GM18867 (cell line): Measurements from ENCODE around the gene COL20A1.

Experiments
- ATAC-seq: cut with Tn5 transposase; IDR thresholded peaks from one replicate; pipeline ENCODE4 v1.9.1; 2021; ENCODE audit warnings: mild to moderate bottlenecking, moderate library complexity; ENCODE audit not compliant: unreplicated experiment

The COL20A1 gene

DNA sequence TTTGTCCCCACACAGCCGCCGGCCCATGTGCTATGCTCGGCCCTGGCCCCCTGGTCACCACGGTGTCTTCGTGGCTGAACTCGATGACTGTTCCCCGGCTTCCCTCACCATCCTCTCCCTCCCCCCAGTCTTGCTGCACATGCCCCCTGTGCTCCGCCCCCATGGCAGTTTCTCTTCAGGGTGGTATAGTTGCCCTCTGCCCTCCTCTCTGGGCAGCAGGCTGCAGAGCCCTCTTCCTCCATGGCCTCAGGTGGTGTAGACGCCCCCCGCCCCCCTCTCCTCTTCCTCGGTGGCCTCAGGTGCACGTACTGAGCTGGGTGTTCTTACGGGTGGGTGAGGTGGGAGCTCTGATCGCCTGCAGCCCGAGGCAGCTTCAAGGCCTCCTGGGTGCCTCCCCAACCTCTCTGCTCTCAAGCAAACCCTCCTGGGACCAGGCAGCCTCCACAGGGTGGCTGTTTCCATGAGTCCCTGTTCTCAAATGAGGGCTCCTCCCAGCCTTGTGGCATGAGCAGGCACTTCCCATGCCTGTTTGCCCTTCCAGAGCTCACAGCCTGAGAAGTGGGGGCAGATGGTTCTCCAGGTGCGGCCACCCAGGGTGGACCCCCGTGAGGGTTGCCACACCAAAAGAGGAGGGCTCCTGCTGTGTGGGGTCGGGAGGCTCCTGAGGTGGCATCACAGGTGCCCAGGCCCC is 24.8 kb downstream of the COL20A1 start:
- no peak for ATAC-seq

DNA sequence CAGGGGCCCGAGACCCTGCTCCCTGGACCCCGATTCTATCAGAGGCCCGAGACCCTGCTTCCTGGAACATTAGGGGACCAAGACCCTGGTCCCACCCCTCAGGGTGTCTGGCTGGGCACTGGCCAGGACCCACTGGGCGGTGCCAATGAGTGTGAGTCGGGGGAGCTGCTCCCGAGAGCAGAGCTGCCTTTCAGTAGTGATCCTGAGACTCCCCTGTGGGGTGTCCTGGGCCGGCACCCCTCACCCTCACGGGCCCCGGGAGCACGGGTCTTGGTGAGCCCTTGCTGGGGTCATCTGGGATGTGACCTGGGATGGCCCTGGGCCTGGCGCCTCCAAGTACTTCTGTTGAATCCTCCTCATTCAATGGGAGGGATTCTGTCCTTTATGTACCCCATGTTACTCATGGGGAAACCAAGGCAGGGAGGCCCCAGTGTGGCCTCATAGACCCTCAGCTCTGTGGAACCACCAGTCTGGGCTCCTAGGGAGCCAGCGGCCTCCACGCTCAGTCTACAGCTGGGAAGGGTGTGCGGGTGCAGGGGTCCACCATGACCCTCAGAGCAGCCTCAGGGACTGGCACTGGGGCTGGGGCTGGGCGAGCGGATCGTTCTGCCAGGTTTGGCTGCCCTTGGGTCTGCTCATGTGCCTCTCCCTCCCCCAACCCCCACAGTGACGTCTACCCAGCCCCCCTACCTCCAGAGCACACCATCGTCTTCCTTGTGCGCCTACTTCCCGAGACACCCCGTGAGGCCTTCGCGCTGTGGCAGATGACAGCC is 25.6 kb downstream of the COL20A1 start:
- ATAC-seq, result no peak

DNA sequence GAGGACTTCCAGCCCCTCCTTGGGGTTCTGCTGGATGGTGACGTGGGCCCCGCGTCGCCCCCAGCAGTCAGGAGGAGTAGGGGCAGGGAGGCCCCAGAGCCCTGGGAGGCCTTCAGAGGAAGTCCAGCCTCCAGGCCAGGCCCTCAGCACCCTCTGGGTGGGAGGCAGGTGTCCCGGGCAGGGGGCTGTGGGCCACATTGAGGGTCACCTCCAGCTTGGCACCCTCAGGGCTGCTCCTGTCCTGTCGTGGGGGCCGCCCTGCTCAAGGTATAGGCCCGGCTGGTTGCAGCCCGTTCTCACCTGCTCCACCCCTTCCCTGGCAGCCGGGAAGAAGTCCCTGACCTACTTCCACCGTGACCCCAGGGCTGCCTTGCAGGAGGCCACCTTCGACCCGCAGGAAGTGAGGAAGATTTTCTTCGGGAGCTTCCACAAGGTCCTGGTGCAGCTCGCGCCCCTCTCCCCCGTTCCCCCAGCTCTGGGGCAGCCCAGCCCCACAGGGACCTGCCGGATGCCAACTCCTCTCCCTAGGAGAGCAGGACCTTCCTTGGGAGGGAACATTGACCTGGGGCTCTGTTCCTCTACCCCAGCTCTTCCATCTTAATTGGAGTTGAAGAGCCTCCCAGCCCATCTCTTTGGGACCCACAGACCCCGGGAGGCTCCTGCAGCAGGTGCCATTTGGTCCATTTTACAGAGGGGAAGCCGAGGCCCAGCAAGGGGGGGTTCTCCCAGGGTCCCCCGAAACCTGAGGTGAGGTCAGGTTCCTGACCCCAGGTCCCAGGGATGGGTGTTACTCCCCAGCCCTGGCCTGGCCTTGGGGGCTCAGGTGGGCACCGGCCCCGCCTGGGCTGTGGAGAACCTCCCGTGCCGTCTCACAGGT is 26.4 kb downstream of the COL20A1 start:
- ATAC-seq, result no peak

DNA sequence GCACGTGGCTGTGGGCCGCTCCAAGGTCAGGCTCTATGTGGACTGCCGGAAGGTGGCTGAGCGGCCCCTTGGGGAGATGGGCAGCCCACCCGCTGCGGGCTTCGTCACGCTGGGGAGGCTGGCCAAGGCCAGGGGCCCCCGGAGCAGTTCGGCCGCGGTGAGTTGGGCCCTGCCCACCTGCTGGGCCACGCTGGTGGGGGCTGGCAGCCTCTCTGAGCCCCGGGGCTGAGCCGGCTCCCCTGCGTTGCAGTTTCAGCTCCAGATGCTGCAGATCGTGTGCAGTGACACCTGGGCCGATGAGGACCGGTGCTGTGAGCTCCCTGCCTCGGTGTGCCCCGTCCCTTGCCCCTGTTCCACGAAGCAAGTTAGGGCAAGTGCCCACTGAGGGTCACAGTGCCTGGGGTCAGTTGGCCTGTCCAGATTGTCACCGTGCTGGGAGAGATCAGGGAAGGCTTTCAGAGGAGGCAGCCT is 27.1 kb downstream of the COL20A1 start:
- no peak for ATAC-seq

DNA sequence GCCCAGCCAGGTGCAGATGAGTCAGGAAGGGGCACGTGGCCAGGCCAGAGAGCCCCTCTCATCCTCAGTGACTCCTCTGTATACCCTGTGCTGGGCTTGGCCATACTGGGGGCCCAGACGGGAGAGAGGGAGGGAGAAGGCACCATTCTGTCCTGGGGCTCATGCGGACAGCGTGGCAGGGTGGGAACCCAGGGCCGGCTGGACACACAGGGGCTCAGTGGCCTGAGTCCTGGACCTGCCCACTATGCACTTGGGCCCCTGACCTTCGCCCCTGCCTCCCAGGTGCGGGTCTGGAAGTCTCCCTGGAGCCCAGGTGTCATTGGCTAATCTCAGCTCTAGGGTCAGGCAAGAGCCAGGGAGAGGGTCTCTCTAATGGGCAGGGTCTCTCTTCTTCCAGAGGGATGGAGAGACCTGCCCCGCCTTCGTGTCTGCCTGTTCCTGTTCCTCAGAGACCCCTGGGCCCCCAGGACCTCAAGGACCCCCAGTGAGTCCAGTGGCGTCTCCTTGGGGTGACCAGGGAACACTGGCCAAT is 27.7 kb downstream of the COL20A1 start:
- no peak for ATAC-seq

DNA sequence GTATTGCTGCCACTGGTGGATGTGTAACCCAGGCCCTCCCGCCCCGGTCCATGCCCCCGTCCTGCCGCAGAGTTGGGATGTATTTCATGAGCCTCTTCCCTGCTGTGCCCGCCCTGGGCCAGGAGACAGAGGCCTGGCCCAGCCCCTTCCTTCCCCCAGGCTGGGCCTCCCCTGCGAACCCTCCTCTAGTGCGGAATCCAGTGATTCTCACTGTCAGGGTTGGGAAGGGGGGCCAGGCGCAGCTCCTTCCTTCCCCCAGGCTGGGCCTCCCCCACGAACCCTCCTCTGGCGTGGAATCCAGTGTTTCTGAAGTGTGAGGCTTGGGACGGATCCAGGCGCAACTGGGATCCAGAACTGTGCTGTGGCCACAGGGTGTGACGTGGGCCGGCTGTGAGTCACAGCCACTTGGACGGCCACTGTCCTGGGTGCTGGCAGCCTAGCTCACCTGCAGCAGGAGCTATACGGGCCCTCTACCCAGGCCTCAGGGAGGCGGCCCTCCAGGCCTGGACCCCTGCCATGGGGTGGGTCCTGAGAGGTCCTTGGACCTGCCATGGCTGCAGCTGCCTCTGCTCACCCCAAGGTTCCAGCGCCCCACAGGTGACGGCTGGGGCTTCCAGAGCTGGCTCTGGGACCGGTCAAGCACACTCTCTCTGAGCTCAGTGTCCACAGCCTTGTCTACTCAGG is 28.3 kb downstream of the COL20A1 start:
- ATAC-seq, result no peak

DNA sequence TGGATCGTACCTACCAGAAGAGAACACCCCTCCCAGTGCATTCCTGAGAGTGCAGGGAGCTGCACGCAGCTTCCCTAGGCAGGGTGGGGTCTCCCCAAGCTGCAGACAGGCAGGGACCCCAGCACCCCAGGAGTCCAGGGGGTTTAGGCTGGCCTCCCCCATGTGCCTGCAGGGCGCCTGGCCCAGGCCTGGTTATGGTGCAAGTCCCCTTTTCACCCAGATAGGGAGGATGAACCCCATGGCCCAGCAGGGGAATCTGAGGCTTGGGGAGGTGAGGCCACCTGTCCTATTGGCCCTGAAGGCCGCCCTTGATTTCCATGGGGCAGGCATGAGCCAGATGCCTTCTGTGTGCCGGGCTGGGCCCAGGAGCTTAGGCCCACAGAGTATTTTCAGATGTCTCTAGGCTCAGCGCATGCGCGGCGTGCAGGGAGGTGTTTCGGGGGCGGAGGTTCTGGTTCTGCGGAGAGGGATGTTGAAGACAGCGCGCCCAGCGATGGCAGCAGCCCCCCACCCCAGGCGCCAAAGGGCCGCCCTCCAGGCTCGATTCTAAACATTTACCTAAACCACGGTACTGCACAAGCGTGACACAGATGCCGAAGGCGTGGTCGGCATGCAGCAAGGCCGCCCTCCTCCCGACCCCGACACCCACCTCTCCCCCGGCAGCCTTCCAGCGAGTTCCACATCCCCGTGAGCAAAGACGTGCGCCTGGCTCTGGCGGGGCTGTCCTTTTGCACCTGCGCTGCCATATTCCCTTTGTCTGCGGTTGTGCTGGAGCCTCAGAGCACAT is 29.4 kb downstream of the COL20A1 start:
- ATAC-seq, result no peak

DNA sequence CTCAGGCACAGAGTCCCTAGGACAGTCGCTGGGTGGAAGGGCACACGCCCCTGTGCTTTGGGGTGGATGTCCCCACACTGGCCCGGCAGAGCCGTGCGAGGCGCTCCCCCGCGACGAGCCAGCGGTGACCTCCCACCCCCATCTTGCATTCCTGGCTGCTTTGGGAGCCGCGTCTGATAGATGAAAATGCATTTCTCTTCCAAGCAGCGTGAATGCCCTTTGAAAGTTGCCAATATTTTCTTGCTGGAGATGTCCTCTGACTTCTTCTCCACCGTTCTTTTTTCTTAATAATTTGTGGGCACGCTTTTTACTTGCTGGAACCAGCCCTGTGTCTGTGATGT is 29.9 kb downstream of the COL20A1 start:
- ATAC-seq, result no peak

DNA sequence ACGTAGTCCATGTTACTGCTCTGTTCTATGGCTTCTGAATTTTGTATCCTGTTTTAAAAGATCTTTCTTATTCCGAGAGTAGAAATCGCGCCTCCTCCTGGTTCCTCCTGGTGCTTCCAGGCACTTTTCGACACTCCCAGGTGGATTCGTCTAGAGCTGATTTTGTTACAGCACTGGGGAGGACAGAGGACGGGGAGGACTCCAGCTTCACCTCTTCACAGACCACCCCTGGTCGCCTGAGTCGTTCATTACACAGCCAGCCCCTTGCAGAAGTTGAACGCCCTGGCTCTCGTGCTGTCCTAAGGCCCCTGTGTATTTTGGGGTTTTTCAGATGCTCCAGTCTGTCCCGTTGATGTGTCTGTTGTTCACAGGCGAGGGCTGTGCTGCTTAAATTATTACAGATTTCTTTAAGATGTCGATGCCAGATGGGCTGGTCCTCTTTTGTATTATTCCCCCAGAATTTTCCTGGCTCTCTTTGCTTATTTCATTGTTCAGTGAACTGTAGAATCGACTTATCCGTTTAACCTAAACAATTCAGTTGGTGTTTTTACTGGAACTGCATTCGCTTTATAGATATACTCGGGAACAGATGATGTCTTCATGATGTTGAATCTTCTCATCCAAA is 30.5 kb downstream of the COL20A1 start:
- no peak for ATAC-seq

DNA sequence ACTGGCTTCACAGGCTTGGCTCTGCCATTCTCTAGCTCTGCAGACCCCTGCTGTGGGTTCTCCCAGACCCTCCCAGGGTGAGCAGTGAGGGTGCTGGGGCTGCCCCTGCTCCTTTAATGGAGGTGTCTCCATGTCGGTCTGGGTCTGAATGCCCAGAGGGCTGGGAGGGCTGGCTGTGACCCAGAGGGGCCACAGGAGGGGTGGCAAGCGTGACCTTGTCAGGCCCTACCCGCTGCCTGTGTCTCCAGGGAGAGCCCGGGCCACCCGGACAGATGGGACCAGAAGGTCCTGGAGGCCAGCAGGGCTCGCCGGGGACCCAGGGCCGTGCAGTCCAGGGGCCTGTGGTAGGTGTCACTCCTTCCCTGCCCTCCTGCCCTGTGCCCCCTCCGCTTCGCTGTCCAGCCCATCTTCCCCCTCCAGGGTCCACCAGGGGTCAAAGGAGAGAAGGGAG is 32.1 kb downstream of the COL20A1 start:
- ATAC-seq, result no peak

DNA sequence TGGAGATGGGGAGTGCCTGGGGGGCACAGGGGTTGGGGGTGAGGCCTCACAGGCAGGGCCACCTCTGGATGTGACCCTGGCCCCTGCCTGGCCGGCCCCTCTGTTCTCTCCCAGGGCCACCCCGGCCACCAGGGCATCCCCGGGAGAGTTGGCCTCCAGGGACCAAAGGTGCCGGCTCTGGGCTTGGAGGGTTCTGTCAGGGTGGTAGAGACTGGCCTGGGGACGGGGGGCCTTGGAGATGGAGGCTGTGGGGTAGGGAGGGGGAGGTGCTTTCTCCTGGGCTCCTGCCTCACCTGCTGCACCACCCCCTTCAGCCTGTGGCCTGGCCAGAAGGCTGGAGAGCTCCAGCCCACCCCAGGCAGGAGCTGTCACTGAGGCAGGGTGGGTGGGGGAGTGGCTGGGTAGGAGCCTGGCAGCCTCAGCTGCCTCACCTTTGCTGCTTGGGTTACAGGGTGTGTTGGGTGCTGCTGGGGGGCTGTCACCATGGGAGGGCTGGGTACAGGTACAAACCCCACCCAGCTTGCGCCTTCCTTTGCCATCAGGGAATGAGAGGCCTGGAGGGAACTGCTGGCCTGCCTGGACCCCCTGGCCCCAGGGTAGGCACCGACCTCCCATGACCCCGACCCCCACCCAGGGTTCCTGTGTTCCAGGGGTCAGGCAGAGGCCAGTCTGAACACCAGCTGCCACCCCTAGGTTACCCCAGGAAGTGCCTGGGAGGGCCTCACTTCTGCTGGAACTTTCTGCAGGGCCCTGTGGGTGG is 32.7 kb downstream of the COL20A1 start:
- no peak for ATAC-seq

DNA sequence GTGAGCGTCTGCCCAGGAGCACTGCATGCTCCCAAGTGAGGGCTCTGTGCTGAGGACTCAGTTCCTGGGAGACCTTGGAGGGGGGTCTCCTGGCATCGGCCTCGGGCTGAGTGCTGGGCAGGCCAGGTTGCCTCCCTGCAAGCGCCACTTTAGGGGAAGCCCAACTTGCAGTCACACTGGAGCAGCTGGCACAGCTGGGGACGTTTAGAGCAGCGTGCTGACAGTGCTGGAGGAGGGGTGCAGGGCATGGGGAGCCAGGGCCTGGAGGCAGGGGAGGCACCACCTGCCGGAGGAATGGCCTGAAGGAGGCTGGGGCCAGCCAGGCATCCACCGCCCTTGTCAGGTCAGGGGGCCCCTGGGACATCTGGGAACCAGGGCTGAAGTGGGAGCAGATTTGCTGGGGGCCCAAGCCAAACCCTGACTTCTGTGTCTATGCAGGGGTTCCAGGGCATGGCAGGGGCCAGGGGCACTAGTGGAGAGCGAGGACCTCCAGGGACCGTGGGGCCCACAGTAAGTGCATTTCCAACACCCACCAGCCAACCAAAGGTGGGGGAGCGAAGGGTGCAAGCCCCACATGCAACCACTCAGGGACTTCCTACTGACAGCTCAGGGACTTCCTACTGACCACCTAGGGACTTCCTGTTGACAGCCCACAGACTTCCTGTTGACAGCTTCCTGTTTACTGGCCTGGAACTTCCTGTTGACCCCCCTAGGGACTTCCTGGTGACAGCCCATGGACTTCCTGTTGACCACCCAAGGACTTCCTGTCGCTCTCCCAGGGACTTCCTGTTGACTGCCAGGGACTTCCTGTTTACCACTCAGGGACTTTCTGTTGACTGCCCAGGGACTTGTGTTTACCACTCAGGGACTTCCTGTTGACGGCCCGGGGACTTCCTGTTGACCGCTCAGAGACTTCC is 33.6 kb downstream of the COL20A1 start:
- no peak for ATAC-seq

DNA sequence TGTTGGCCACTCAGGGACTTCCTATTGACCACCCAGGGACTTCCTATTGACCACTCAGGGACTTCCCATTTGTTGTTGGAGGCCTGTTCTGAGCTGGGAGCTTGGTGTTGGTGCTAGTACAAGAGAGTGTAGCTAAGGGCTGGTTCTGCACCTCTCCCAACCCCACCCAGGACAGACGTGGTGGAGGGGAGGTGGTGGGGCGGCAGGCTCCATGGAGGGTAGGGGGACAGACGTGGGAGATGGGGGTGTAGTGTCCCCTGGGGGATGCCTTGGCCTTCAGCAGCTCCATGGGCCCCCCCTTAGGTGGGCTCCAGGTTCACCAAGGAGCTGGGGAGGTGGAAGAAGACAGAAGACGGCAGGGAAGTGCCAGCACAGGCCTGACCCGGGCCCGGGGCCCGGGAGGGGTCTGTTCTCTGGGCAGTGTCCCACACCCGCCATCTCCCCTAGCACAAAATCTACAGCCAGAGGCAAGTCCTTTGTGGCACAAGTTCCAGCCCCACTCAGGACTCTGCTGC is 34.3 kb downstream of the COL20A1 start:
- no peak for ATAC-seq

DNA sequence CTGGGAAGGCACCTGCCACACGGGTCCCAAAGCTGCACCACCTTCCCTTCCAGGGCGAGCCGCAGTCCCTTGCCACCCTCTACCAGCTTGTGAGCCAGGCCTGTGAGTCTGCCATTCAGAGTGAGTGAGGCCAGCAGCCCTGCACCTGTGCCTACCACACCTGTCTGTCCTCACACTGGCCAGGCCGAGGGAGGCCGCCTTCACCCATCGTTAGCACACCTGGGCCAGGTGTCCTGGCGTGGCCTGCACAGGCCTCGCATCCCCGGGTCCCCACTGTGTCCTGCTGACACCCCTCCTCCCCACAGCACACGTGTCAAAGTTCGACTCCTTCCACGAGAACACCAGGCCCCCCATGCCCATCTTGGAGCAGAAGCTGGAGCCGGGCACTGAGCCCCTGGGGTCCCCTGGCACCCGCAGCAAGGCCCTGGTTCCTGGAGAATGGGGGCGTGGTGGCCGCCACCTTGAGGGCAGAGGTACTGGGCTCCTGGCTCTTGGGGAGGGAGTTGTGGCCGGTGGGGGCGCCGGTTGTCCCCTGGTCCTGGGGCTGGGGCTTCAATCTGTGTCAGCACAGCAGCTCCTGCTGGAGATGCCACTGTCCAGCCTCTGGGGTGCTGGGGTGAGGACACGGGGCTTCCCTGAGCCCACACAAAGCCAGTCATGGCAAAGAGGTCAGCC is 35.2 kb downstream of the COL20A1 start:
- ATAC-seq, result no peak

DNA sequence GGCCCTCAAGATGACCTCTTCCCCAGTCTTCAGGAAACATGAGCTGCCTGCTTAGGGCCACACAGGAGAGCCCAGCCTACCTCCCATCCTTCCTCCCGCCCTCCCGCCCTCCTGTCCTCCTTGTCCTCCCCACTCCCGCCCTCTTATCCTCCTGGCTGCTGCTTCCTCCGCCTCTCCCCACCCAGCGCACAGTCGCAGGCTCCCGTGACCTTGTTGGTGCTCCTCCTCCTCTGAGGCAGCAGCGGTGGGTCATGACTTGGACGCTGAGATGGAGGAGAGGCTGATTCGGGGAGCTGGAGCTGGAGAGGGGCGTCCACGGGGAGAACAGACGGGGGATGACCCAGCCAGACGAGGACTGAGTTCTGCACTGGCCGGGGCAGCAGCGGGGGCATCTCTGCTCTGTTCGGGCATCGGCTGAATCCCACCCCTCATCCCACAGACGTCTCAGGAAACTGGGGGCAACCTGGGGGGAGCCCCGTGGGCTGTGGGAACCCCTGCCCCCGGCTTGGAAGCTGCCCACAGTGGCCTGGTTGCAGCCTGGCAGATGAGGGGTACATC is 35.8 kb downstream of the COL20A1 start:
- ATAC-seq, result no peak

DNA sequence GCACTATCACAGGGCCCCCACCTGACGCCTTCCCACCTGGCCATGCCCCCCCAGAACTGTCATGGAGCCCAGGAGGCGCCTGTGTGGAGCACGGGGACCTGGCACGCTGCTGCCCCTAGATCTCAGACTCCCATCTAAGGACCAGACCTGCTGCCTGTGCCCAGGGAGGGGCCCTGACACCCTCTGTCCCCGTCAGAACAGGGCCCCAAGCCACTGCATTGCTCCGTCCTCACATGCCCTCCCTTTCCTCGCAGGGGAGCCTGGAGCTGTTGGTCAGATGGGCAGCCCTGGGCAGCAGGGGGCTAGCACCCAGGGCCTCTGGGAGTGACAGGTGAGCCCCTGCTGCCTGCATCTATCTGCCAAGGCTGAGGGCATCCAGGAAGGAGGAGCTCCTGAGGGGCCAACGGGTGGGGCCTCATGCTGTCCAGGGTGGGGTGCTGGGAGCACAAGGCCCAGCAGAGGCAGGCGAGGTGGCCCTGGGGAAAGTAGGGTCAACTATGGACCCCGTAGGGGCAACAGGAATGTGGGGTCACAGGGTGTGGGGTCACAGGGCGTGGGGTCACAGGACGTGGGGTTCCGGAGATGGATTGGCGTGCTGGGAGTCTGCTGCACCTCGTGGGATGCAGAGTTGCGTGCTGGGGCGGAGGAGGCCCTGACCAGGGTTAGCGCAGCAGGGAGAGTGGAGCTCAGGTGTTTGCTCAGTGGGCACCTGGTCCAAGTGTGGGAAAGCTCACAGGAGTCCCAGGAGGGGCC is 36.5 kb downstream of the COL20A1 start:
- no peak for ATAC-seq
